Endodermal cell (in vitro differentiated cells): Measurements from ENCODE around the gene HMCN2. TPM values are rescaled to one million over a fixed set of nuclear protein-coding genes. Genes with fewer than 3 reads are reported as not detected.
"Not testable (repeated sequence)": the region's sequence is repeated elsewhere in the genome, so short reads cannot be mapped to it uniquely, and the experiment has no call there.

Source experiments
- DNase-seq: peaks from one replicate; pipeline ENCODE4 v3.0.0-alpha.2; 2017
- H3K27ac ChIP-seq: 2 replicates; pipeline ENCODE4 v1.5.1; 2013; ENCODE audit warnings: mild to moderate bottlenecking, low read depth, low read length, moderate library complexity
- H3K27me3 ChIP-seq: 2 replicates; pipeline ENCODE4 v1.6.1; 2013; ENCODE audit warnings: mild to moderate bottlenecking, low read length, moderate library complexity; ENCODE audit not compliant: insufficient read depth, control insufficient read depth, poor library complexity, severe bottlenecking
- H3K36me3 ChIP-seq: 2 replicates; pipeline ENCODE4 v1.7.0; 2013; ENCODE audit warnings: mild to moderate bottlenecking, low read length, moderate library complexity; ENCODE audit not compliant: control insufficient read depth, insufficient read depth
- H3K4me1 ChIP-seq: one replicate; pipeline ENCODE4 v1.7.0; 2013; ENCODE audit warnings: low read length; ENCODE audit not compliant: control insufficient read depth, insufficient read depth
- H3K4me3 ChIP-seq: 2 replicates; pipeline ENCODE4 v1.5.1; 2013; ENCODE audit warnings: mild to moderate bottlenecking, low read length, moderate library complexity
- H3K9ac ChIP-seq: 2 replicates; pipeline ENCODE4 v1.6.1; 2013; ENCODE audit warnings: mild to moderate bottlenecking, low read length, moderate library complexity; ENCODE audit not compliant: poor library complexity, severe bottlenecking; ENCODE audit errors: extremely low read depth
- H3K9me3 ChIP-seq: 2 replicates; pipeline ENCODE4 v1.6.1; 2013; ENCODE audit warnings: mild to moderate bottlenecking, low read length, moderate library complexity; ENCODE audit not compliant: control insufficient read depth
- H3K27ac Mint-ChIP-seq: 2 replicates; pipeline ENCODE4 v1.8.0; 2020; ENCODE audit warnings: mixed read lengths
- H3K27me3 Mint-ChIP-seq: 2 replicates; pipeline ENCODE4 v1.8.0; 2021; ENCODE audit warnings: mild to moderate bottlenecking, mixed read lengths; ENCODE audit not compliant: insufficient read depth
- H3K36me3 Mint-ChIP-seq: 2 replicates; pipeline ENCODE4 v1.8.0; 2020; ENCODE audit warnings: low read depth, mixed read lengths
- H3K4me1 Mint-ChIP-seq: 2 replicates; pipeline ENCODE4 v1.8.0; 2020; ENCODE audit warnings: mixed read lengths
- H3K4me3 Mint-ChIP-seq: 2 replicates; pipeline ENCODE4 v1.8.0; 2020; ENCODE audit warnings: mild to moderate bottlenecking, moderate library complexity, mixed read lengths
- H3K9me3 Mint-ChIP-seq: 2 replicates; pipeline ENCODE4 v1.8.0; 2020; ENCODE audit warnings: mild to moderate bottlenecking, mixed read lengths
- WGBS, 2 experiments: methylation state at CpG; one replicate each; pipeline versions ENCODE4 v1.1.5 to v1.1.7; 2013; ENCODE audit warnings: missing lambda C conversion rate in 2 of 2, mixed read lengths in 1 of 2; ENCODE audit not compliant: insufficient coverage in 1 of 2, insufficient read length in 1 of 2; 5-methylcytosine and 5-hydroxymethylcytosine counted together
- total RNA-seq, 2 donors: library from RNA; stranded (reverse); fragmentation: NEBNext Ultra II Directional in 1 of 2; extraction: Animal tissue kit (Norgen Biotek cat#: 25700) in 1 of 2; gene quantifications; 2 replicates in 1 of 2; 3 replicates in 1 of 2; pipeline ENCODE4 v1.2.1, GENCODE V29; 2021
- TF ChIP-seq, protein P1 (sequence below): fragments of 200-600 bp; sonication (generic); conservative IDR thresholded peaks from 2 replicates; pipeline ENCODE4 v1.5.0; 2021; ENCODE audit warnings: antibody characterized with exemption, mild to moderate bottlenecking

The HMCN2 gene
- total RNA-seq, 2 donors from 2014 or later, result 3.3 to 3.9 TPM

DNA sequence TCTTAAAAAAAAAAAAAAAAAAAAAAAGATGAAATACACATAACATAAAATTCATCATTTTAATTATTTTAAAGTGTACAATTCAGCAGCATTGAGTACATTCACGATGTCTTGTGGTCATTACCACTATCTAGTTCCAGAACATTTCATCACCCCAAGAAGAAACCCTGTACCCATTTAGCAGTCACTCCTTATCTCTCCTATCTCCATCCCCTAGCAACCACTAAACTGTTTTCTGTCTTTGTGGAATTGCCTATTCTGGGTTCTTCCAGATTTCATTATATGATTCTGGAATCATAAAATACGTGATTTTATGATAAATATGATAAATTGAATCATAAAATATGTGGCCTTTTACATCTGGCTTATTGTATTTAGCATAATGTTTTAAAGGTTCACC lies 8.9 kb upstream of the HMCN2 start:
- Histone ChIP-seq H3K9ac (no peak overlapping the region), H3K4me1 (no peaks in the 10 kb centered on the region), H3K36me3 (no peaks in the 10 kb centered on the region), H3K9me3 (no peaks in the 10 kb centered on the region), H3K27me3 (no peaks in the 10 kb centered on the region), H3K27ac (no peak overlapping the region), H3K4me3 (no peak overlapping the region)
- TF ChIP-seq, protein P1, sequence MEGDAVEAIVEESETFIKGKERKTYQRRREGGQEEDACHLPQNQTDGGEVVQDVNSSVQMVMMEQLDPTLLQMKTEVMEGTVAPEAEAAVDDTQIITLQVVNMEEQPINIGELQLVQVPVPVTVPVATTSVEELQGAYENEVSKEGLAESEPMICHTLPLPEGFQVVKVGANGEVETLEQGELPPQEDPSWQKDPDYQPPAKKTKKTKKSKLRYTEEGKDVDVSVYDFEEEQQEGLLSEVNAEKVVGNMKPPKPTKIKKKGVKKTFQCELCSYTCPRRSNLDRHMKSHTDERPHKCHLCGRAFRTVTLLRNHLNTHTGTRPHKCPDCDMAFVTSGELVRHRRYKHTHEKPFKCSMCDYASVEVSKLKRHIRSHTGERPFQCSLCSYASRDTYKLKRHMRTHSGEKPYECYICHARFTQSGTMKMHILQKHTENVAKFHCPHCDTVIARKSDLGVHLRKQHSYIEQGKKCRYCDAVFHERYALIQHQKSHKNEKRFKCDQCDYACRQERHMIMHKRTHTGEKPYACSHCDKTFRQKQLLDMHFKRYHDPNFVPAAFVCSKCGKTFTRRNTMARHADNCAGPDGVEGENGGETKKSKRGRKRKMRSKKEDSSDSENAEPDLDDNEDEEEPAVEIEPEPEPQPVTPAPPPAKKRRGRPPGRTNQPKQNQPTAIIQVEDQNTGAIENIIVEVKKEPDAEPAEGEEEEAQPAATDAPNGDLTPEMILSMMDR, result no peak
- H3K27me3 Mint-ChIP-seq, result peaks cover 3% of the 10 kb centered on the region
- H3K4me1 Mint-ChIP-seq, result no peaks in the 10 kb centered on the region
- no peak for DNase-seq
- H3K9me3 Mint-ChIP-seq, result peaks cover 13% of the 10 kb centered on the region
- no peak overlapping the region for H3K27ac Mint-ChIP-seq
- WGBS, 2 experiments, result 88 to 100% methylated on average over 2 of the region's 2 CpGs
- H3K4me3 Mint-ChIP-seq, result no peak overlapping the region
- no peaks in the 10 kb centered on the region for H3K36me3 Mint-ChIP-seq

DNA sequence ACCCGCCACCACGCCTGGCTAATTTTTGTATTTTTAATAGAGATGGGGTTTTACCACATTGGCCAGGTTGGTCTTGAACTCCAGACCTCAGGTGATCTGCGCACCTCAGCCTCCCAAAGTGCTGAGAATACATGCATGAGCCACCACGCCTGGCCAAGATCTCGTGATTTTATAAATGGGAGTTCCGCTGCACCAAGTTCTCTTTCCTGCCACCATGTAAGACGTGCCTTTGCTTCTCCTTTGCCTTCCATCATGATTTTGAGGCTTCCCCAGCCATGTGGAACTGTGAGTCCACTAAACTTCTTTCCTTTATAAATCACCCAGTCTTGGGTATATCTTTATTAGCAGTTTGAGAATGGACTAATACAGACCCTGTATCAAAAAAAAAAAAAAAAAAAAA lies 7.4 kb upstream of the HMCN2 start:
- H3K27ac ChIP-seq, H3K27me3 ChIP-seq, H3K4me1 Mint-ChIP-seq, H3K27ac Mint-ChIP-seq, H3K4me3 ChIP-seq, H3K36me3 ChIP-seq, H3K36me3 Mint-ChIP-seq, H3K9ac ChIP-seq, H3K4me1 ChIP-seq, H3K4me3 Mint-ChIP-seq, H3K9me3 ChIP-seq: not testable (repeated sequence)
- peak; percentile 6 for DNase-seq
- H3K9me3 Mint-ChIP-seq, result peaks cover 13% of the 10 kb centered on the region
- peaks cover 11% of the 10 kb centered on the region for H3K27me3 Mint-ChIP-seq
- WGBS, 2 experiments, result 95 to 97% methylated on average over 6 to 7 of the region's 7 CpGs

GRCh38 chr9:130259044-130259443 lies 6.5 kb upstream of the HMCN2 start:
- H3K27ac ChIP-seq, result no peak overlapping the region
- no peaks in the 10 kb centered on the region for H3K36me3 Mint-ChIP-seq
- TF ChIP-seq, protein P1, result no peak
- no peak overlapping the region for H3K9ac ChIP-seq
- H3K27me3 ChIP-seq, result no peaks in the 10 kb centered on the region
- DNase-seq, result peak; percentile 28
- no peak overlapping the region for H3K27ac Mint-ChIP-seq
- H3K36me3 ChIP-seq, result no peaks in the 10 kb centered on the region
- no peak overlapping the region for H3K4me3 ChIP-seq
- no peak overlapping the region for H3K4me3 Mint-ChIP-seq
- H3K27me3 Mint-ChIP-seq, result peaks cover 11% of the 10 kb centered on the region
- no peaks in the 10 kb centered on the region for H3K4me1 ChIP-seq
- WGBS, 2 experiments, result 38 to 76% methylated on average over 3 to 4 of the region's 4 CpGs
- H3K9me3 ChIP-seq, result no peaks in the 10 kb centered on the region
- H3K4me1 Mint-ChIP-seq, result peaks cover 3% of the 10 kb centered on the region
- peaks cover 13% of the 10 kb centered on the region for H3K9me3 Mint-ChIP-seq
